ENCODE data around the gene ITPRID1.

DNA sequence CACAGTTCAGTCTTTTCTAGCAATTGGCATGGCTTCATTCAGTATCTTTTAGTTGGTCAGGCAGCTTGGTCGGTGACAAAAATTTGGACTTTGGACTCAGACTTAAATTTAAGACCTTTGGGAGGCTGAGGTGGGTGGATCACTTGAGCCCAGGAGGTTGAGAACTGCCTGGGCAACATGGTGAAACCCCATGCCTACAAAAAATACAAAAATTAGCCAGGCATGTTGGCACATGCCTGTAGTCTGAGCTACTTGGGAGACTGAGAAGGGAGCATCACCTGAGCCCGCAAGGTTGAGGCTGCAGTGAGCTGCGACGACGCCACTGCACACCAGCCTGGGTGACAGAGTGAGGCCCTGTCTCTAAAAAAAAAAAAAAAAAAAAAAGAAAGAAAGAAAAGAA, 19.5 kb upstream of the ITPRID1 start:
- TF ChIP-seq, protein P1, sequence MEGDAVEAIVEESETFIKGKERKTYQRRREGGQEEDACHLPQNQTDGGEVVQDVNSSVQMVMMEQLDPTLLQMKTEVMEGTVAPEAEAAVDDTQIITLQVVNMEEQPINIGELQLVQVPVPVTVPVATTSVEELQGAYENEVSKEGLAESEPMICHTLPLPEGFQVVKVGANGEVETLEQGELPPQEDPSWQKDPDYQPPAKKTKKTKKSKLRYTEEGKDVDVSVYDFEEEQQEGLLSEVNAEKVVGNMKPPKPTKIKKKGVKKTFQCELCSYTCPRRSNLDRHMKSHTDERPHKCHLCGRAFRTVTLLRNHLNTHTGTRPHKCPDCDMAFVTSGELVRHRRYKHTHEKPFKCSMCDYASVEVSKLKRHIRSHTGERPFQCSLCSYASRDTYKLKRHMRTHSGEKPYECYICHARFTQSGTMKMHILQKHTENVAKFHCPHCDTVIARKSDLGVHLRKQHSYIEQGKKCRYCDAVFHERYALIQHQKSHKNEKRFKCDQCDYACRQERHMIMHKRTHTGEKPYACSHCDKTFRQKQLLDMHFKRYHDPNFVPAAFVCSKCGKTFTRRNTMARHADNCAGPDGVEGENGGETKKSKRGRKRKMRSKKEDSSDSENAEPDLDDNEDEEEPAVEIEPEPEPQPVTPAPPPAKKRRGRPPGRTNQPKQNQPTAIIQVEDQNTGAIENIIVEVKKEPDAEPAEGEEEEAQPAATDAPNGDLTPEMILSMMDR (conservative IDR thresholded peaks at IDR 0.05; ENCODE audit: low read depth, low read length) = no peak
- no peak for TF ChIP-seq EZH2 (IDR thresholded peaks at IDR 0.05; ENCODE audit: low read length, unreplicated experiment)
